ENCODE results near the gene ROBO4.
A peak's percentile ranks its signal among the peaks of the same experiment; 100 is the strongest.

Gene ROBO4

GRCh38 chr11:124887667-124888013 is 10.0 kb downstream of the ROBO4 start:
- no peak for DNase-seq

DNA sequence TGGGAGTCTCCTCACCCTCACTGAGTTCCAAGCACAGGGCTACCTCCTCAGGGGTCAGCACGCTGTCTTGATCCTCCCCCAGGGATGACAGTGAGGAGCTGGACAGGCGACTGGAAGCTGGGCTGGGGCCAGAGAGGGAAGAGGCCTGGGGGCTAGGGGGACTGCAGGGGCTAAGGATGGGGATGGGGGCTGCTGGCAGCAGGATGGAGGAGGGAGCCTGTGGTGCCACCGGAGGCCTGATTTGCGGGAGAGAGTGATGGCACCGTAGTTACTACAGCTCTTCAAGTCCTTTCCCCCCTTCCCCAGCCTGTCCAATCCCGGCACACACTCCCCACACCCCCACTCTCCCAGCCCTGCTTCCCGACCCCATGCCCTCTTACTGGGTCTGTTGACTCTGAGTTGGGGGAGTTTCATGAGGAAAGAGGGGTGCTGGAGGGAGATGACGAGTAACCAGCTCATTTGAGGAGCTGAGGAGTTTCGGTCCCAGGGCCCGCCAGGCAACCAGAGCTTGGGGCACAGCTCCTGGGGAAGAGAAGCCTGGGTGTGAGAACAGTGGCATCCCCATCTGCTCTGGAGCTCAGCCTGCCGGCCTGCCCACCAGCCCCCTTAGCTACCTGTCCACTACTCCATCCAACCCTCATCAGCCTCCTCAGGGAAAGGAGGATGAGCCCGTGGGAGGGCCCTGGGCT is 10.5 kb downstream of the ROBO4 start:
- no peak for DNase-seq

- no peak for DNase-seq
Observed at GRCh38 chr11:124886476-124886875, 11.2 kb downstream of the ROBO4 start.

GRCh38 chr11:124884869-124885479 is 12.7 kb downstream of the ROBO4 start:
- no peak for DNase-seq

DNA sequence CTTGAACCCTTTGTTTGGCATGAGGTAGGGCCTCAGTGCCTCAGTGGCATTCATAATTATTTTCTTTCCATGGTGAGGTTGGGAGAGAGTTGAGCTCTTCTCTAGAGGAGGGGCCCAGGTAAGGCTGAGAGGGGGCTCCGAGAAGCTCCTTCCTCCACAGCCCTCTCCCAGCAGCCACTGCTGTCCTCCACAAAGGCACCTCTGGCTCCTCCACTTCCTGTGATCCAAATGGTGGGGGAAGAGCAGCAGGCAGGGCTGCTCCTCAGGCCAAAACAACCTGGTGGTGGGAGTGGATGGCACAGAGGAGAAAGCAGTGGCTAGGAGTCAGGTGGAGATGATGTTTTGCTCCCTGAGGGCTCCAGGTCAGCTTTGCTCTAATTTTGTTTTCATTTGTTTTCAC is 13.3 kb downstream of the ROBO4 start:
- no peak for DNase-seq

DNA sequence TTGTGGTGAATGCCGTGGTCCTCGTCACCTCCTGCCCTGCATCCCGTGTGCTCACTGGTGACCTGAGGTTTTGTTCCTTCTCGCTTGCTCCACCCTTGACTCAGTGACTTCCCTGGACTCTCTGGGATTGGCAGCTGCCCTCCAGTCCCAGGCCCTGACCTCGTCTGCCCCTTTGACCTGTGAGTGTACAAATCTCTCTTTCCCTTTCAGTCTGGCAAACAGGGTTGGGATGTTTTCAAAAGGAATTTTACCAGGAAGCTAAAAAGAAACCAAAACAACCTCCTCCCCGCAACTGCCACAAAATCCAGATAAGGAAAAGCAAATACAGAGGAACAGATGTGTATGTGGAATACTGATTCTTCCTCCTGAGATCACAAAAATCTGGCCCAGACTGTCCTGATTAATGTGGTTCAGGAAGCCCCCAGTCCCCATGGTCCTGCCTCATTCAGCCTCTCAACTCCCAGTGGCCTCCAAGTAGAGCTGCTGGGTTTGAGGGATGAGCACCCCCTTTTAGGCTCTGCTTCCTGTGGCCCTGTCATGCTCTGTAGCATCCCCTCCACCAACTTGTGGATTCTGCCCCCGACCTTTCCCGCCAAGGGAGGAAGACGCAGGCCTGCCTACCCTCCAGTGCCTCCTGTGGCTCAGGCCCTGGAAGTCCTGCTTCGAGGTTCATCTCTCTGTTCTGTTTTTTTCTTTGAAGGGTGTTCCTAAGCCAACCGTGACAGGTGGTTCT is 15.2 kb downstream of the ROBO4 start:
- no peak for DNase-seq

DNA sequence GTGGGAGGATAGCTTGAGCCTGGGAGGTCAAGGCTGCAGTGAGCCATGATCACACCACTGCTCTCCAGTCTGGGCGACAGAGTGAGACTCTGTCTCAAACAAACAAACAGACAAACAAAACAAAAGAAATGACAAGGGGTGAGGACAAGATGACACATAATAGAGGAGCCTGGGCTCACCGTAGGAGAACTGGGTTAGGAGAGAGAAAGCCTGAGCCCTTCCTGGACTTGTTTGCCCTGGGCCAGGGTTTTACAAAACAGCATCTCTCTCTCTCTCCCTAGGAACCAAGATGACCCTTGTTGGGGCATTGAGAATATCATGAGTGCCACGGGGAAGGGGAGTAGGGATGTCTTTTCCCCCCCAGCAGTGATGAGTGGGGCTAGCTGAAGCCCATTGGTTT is 16.7 kb downstream of the ROBO4 start:
- DNase-seq = no peak

DNA sequence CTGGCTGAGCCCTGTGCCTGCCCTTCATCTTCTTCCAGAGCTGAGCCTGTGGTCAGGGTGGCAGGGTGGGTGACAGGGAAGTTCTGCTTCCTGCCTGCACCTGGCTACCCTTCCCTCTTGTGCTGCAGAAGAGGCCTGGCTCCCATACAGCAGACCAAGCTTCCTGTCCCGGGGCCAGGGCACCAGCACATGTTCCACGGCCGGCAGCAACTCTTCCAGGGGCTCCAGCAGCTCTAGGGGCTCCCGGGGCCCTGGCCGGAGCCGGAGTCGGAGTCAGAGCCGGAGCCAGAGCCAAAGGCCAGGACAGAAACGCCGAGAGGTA is 17.4 kb downstream of the ROBO4 start:
- DNase-seq = no peak

DNA sequence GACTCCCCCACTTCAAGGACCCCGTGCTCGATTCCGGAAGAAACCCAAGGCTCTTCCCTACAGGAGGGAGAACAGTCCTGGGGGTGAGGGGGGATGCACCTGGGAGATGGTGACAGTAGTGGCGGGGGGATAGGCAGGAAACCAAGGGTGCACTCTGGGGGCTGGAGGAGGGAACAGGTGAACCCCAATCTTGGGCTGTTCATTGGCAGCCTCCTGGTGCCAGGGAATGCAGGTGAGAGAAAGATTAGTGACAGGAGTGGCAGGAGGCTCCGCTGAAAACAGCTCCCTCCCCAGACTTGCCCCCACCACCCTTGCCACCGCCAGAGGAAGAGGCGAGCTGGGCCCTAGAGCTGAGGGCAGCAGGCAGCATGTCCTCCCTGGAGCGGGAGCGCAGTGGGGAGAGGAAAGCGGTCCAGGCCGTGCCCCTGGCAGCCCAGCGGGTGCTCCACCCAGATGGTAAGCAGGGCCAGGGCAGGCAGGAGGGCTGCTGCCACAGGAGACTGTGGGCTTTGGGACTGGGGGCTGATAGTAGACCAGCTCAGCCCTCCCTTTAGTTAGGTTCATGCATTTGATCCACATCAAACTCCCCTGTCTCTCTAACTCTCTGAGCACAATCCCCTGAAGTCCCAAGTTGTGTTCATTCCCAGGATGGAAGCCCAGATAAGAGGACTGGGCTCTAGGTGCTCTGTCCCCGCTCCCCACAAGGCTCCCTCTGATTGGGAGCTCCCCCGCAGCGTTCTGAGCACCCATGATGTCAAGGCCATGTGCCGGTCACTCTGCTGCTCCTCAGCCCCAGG is 18.0 kb downstream of the ROBO4 start:
- no peak for DNase-seq

GRCh38 chr11:124878759-124879492 is 18.7 kb downstream of the ROBO4 start:
- DNase-seq = no peak

DNA sequence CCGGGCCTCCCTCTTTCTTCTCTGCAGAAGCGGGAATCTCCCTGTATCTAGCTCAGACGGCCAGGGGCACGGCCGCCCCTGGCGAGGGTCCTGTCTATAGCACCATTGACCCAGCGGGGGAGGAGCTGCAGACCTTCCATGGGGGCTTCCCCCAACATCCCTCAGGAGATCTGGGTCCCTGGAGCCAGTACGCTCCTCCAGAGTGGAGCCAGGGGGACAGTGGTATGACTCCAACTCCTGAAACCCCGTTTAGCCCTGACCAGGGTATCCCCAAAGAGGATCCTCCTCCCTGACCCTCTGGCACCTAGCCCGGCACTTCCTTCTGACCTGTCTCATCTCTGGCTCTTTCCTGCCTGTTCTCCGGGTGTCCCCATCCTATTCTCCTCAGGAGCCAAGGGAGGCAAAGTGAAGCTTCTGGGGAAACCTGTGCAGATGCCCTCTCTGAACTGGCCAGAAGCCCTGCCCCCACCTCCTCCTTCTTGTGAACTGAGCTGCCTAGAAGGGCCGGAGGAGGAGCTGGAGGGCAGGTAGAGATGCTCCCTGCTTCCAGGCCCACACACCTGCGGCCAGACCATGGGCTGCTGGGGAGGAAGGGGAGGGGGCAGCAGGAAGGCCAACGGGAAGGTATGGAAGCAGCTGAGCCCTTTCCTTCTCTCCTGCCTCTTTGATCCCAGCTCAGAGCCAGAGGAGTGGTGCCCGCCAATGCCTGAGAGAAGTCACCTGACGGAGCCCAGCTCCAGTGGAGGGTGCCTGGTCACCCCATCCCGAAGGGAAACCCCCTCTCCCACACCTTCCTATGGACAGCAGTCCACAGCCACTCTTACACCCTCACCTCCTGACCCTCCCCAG is 19.5 kb downstream of the ROBO4 start:
- DNase-seq = no peak

GRCh38 chr11:124877631-124877909 is 20.1 kb downstream of the ROBO4 start:
- DNase-seq = no peak

DNA sequence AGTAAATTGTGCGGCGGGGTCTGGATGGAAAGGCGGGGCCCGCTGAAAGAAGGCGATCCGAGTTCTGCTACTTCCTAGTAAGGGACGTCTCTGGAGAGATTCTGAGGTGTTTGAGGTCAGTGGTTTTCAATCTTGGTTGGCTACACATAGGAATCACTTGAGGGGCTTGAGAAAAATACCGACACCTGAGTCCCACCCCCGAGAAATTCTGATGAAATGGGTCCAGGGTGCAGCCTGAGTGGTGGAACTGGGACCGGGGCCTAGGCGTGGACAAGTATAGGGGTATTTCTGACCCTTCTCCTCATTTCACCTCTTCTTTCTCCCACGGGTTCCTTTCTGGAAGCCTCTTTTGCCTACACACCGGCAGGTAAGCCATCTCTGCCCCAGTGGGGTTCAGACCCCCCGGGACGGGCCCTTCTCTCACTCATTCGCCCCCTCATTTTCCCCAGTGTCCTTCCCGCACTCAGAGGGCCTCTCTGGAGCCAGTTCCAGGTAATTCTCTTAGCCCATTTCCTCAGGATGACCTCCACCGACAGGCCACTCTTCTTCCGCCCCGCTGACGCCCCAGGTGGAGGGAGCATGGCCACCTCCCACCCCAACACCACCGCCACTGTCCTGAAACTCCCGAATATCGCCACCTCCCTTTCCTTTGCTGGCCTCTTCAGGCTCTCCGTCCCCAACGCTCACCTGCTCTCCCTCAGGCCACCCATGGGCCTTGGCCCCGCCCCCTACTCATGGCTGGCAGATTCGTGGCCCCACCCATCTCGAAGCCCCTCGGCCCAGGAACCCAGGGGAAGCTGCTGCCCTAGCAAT is 20.6 kb downstream of the ROBO4 start:
- no peak for DNase-seq

- DNase-seq = peak; percentile 70 to 82
Observed at GRCh38 chr11:124875943-124876817, 21.5 kb downstream of the ROBO4 start.

DNA sequence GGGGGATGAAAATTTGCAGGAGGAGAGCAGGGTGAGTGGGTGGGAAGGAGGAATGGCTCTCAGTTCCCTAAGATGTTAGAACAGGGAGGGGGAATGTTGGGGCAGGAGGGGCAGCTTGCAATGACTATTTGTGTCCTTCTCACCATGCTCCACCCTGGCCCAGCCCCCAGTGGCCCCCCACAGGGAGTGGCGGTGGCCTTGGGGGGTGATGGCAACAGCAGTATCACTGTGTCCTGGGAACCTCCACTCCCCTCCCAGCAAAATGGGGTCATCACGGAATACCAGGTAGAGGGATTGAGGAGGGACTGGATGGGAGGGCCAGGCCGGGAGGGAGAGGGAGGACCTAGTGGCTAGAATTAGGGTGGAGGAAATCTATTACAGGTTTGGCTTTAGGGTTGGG is 22.3 kb downstream of the ROBO4 start:
- no peak for DNase-seq

DNA sequence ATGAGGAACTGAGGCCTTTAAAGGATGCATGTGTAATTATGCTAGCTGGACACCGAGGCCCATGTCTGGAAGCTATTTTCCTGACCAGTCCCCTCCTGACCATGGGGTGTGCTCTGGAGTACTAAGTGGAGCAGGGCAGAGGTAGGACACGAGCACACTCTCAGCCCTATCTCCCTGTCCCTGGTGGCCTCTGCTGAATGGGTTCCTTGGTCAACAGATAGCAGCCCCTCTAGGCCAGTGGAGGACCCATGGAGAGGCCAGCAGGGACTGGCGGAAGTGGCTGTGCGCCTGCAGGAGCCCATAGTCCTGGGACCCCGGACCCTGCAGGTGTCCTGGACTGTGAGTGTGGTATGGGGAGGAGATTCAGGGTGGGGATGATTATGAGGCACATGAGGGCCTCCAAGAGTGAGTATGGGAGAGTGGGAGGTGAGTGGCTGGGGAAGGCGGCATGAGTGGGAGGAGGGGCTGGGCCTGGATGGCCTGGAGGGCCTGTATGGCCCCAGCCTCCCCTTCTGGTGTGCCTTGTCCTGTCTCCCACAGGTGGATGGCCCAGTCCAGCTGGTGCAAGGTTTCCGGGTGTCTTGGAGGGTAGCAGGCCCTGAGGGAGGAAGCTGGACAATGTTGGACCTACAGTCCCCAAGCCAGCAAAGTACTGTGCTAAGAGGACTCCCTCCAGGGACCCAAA is 23.0 kb downstream of the ROBO4 start:
- DNase-seq = no peak

DNA sequence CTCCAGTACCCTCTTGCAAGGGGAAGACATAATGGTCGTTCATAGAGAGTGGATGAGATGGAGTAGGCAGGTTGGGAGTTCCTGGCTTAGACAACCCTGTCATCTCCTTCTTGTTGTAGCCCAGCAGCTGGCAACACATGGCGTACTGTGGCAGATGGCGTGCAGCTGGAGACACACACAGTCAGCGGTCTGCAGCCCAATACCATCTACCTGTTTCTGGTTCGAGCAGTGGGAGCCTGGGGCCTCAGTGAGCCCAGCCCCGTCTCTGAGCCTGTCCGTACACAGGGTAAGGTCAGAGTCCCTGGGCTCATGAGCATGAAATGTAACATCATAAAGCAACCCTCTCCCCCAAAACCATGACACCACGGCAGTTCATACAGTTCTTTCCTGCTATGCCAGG is 23.7 kb downstream of the ROBO4 start:
- DNase-seq = no peak

- DNase-seq = no peak
Observed at GRCh38 chr11:124872741-124873140, 24.9 kb downstream of the ROBO4 start.

DNA sequence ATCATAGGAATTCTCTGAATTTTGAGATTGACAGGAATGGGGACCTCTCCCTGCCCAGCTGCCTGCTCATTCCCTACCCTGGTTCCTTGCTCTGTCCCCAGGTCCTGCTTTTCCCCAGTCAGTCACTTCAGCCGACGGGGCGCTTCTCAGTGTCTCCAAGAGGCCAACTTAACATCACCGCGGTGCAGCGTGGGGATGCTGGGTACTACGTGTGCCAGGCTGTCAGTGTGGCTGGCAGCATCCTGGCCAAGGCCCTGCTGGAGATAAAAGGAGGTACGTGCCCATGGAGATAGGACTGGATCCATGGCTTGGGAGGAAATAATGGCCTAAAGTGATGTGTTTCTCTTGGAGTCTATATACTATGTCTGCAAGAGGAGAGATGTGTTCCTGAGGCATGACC is 25.4 kb downstream of the ROBO4 start:
- no peak for DNase-seq

- DNase-seq = no peak
Observed at GRCh38 chr11:124870430-124870829, 27.2 kb downstream of the ROBO4 start.
